Activated naive CD8-positive, alpha-beta T cell treated with anti-CD3 and anti-CD28 coated beads, Interleukin-2, amount 50 U/mL, for 24 hours (primary cell): Measurements from ENCODE around the gene CMA1.

Experiments
- ATAC-seq: fragments of 150-1000 bp; cut with Tn5 transposase; one replicate; pipeline ENCODE4 v1.10.0; 2021
- DNase-seq: peaks from one replicate; pipeline ENCODE4 v3.0.0; 2021
- H3K27ac Mint-ChIP-seq: one replicate; pipeline ENCODE4 v1.8.0; 2021; ENCODE audit warnings: mild to moderate bottlenecking, mixed read lengths
- H3K27me3 Mint-ChIP-seq: one replicate; pipeline ENCODE4 v1.8.0; 2021; ENCODE audit warnings: mixed read lengths
- H3K36me3 Mint-ChIP-seq: one replicate; pipeline ENCODE4 v1.8.0; 2021; ENCODE audit warnings: low read depth, mixed read lengths
- H3K4me1 Mint-ChIP-seq: one replicate; pipeline ENCODE4 v1.8.0; 2021; ENCODE audit warnings: mixed read lengths
- H3K4me3 Mint-ChIP-seq: one replicate; pipeline ENCODE4 v1.8.0; 2021; ENCODE audit warnings: mild to moderate bottlenecking, moderate library complexity, mixed read lengths
- H3K9me3 Mint-ChIP-seq: one replicate; pipeline ENCODE4 v1.8.0; 2021; ENCODE audit warnings: mixed read lengths

Gene CMA1

DNA sequence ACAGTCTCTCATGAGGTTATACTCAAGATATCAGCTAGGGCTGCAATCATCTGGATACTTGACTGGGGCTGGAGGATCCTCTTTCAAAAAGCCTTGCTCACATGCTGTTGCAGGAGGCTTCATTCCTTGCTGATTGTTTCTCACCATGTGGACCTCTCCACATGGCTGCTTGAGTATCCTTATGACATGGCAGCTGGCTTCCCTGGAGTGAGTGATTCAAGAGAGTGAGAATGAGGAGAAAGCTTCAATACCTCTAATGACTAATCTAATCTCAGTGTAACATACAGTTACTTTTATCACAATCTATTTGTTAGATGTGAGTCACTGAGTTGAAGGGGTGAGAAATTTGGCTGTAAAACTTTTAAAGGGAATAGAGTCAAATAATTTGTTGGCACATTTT is 51.1 kb downstream of the CMA1 start:
- ATAC-seq = peak; percentile 68
- no peak for DNase-seq
- Mint-ChIP-seq H3K9me3 (peaks cover 13% of the 10 kb centered on the region), H3K36me3 (peaks cover 16% of the 10 kb centered on the region), H3K4me1 (peaks cover 3% of the 10 kb centered on the region), H3K27ac (no peak overlapping the region), H3K4me3 (no peak overlapping the region), H3K27me3 (no peaks in the 10 kb centered on the region)
